NCI-H748 (cell line): ENCODE data around the gene HOXB9.

ENCODE experiments used
- DNase-seq: peaks from one replicate; lab custom pipeline; 2025; ENCODE audit not compliant: unreplicated experiment; lab: John Stamatoyannopoulos, UW

The HOXB9 gene

DNA sequence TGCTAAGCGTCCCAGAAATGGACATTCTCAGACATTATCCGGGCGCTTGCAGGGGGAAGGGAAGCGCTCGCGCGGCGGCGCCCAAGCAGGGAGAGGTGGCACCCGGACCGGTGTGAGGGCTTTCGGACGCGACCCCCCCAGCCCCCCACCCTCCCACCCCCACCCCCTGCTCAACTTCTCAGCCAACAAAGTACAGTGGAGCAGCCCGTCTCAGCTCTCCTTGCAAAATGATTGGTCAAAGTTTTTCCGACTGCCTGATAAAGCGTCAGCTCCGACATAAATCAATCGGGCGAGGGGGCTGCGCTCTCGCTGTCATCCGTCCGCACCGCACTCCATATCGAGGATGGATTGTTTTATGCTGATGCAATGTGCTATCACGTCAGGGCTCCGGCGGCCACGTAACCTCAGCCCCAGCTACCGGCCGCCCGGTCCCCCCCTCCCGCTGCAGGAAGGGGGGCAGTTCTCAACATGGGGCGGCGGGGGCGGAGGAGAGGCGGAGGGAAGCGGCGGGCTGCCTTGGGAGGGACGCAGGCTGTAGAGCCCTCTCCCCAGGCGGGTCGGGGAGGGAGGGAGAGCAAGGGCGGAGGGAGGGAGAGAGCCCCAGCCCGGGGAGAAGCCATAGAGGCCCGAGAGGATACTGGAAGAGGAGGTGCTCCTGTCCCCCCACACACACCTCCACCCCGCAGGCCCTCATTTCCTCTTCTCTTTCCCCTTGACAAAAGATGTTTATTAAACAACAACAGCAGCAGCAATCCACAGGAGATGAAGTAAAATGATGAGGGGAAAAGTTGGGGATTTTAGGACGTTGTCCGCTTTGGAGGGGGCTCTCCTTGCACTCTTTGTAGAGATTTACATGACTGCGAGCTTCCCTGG, at the start of gene HOXB9:
Gene HOXB9, minus strand, starts transcription at position 114 of the 873 bp plus-strand sequence. Its CDS starts 89 bp downstream, at position 25.
- peak; percentile 68 for DNase-seq

DNA sequence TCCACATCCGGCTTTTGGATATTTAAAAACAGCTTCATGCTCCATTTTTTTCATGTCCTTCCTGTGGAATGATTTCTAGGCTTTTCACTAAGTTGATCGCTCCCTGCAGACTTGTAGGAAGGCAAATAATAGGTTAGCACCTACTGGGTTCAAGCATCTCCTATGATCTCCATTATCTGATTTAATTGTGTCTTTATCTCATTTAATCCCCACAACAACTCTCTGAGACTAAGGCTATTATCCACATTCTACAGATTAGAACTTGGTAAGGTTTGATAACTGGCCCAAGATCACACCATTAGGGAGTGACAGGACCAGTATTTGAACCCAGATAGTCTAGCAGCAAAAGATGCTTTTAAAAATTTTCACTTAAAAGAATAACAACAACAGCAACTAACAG, 46.2 kb upstream of the HOXB9 start:
- DNase-seq, result no peak

DNA sequence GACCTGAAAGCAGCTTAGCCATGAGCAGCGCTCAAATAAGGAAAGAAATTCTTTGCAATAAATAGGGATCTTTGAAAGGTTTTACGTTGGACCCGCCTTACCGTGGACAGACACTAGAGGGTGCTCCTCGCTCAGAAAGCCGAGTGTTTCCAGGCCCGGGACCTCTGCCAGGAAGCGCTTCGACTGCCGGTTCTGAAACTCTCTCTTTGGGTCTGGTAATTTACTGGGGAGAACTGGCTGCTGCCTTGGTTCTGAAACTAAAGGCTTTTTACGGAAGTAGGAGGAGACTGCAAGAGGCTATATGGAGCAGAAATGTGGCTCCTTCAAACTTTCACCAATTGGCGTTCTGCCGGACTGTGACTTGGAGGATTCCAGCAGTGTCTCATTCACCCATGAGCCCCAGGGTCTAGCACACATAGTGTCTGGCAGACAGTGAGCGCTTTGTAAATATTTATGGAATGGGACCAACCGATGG, 45.6 kb upstream of the HOXB9 start:
- peak; percentile 55 for DNase-seq

DNA sequence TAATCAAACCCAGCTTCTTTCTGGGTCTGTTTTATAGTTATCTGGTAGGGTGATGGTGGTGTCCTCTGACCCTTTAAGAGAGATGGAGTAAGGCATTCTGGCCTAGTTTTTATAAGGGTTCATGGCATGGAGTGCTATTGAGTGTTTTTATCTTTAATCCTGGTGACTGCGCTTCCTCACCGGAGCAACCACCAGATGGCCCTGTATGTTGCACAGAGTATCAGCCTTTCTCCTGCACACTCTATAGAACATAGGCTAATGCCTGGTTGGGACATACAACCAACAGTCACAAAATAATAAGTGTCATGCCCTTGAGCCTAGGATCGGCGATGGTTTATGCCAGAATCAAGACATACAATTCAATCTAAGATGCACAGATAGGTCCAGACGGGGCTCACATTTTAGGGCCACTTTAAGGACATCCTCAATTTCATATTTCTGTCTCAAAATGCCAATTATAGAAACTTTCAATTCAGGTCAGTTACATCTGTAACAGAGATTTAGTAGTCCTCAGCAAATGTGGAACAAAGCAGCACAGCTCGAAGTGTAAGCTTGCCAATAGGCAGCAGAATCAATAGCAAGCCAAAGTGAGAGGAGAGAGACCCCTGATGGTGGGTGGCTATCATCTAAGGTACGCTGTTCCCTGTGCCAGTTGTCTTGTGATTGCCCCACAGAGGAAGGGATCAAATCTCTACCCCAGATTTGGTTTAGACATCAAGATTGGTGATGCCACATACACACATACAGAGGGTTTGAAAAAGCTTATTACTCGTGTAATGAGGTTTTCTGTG, 37.2 kb upstream of the HOXB9 start:
- no peak for DNase-seq

DNA sequence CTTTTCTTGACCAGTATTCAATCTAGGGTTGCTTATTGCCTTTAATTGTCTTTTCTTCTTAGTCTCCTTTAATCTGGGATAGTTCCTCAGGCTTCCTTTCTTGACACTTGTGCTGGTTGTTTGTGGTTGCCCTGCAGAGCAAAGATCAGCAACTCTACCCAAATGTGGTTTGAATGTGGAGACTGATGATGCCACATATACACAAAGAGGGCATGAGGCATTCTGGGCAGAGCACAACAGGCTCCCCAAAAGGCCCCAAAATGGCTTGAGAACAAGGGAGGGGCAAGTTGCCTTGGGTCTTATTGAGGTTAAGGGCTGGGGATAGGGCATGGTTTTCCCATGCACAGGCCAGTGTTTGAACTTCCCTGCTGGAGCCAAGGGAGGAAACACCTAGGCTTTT, 29.8 kb upstream of the HOXB9 start:
- no peak for DNase-seq

DNA sequence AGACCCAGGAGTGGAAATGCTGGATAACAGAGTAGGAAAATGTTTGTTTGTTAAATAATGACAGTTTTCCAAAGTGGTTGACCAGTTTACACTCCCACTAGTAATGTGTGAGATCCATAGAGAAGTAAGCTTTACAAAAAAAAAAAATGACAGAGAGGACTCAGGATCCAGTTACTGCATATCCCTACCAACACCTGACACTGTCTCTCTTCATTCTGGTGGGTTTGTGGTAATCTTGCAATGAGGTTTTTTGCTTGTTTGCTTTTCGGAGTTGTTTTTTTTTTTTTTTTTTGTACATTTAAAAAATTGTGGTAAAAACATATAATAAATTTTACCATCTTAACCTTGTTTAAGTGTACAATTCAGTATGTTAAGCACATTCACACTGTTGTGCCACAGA, 23.6 kb upstream of the HOXB9 start:
- DNase-seq, result no peak

DNA sequence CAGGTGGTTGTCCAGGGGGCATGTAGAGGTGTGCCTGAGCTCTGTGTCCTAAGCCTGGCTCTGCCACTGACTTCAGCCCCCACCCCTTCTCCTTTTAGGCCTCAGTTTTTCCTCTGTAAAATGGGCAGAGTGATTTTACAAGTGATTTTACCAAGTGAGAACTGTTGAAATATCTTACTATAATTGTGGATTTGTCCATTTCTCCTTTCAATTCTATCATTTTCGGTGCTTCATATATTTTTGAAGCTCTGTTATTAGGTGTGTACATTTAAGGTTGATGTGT, 21.7 kb upstream of the HOXB9 start:
- no peak for DNase-seq

DNA sequence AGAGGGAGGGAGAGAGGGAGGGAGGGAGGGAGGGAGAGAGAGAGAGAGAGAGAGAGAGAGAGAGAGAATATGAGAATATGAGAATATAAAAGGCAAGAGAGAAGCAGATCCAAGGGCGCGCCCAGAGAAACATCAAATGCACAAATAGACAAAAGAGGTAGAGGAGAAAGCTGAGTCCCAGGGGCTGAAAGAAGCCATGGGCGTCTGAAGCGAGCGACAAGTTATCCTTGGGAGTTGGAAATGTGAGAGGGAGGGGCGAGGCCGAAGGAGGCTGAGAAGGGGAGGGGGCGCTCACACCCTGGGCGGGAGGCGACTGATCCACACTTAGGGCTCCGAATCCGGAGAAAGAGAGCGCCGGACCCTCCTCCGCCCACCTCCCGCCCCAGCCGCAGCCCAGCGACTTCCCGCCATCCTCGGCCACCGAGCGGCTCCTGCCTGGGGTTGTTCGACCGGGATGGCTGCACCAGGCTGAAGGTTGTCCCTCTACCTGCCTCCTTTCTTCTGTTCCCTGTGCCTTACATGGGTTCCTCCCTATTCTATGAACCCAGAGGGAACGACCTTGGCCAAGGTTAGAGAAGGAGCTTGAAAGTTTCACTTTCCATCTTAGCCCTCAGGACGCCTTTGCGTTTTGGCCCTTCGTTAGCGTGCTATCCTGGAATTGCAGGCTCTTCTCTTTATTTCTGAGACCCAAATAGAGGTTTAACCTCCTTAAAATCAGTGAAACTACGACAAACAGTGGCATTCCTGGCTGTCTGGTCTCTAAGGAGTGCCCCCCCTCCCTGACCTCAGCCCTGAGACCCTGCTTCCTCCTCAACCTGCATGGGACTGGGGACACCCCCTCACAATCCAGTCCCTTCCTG, 21.2 kb upstream of the HOXB9 start:
- DNase-seq, result peak; percentile 60

DNA sequence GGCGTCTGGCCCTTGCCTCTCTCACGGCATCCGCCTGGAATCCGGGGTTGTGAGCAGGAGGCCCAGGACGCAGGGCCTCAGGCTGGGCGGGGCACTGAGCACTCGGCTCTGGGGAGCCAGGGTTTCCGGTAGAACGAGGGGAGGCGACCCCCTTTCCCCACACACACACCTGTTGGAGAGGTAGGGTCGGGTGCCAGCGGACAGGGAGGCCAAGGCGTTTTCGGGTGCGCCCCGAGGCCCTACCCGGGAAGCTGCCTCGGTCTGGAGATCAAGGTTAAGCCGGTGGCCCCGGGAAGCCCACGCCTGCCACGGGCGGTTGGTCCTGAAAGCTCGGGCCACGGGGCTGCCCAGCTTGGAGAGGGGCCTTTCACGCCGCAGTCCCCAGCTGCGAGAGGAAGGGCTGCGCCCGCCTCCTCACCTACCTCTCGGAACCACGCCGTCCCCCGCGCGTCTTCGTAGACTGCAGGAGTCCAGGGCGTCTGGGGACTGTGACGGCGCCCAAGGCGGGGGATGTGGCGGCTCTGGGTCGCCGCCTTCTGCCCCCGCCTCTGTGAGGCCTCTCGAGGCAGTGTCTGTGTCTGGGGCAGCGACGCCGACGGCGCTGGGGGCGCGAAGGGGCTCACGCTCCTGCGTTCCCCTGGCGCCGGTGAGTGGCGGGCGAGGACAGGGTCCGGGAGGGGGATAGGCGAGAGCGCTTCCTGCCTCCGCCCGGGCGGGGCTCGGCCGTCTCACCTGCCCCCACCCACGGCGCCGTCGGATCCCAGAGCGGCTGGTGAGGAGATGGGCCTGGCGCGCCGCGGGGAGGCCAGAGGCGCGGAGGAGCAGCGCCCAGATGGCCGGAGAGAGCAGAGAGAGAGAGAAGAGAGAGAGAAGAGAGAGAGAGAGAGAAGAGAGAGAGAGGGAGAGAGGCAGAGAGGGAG, 20.3 kb upstream of the HOXB9 start:
- peak; percentile 78 for DNase-seq

DNA sequence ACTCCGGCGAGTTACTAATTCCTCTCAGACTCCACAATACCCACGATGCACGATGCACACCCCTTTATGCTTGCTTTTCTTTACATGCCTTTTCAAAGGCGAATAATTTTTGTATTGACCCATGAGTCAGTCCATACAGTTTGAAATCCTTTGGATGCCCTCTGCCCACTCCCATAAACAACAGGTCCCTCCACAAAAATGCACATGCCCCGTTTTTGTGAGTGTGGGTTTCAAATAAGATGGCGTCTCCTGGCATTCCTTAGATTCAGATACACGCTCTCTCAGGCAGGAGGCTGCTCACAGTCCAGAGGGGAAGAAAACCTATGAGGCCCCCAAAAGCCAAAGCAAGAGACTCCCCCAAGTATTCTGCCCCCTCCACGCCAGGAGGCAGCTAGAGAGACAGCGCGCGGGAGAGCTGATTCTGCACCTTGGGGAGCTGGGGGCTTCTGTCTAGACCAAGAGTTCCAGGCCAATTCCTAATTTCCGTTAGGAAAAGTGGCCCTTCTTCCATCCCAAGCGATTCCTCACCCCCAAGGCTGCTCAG, 19.6 kb upstream of the HOXB9 start:
- DNase-seq, result no peak

DNA sequence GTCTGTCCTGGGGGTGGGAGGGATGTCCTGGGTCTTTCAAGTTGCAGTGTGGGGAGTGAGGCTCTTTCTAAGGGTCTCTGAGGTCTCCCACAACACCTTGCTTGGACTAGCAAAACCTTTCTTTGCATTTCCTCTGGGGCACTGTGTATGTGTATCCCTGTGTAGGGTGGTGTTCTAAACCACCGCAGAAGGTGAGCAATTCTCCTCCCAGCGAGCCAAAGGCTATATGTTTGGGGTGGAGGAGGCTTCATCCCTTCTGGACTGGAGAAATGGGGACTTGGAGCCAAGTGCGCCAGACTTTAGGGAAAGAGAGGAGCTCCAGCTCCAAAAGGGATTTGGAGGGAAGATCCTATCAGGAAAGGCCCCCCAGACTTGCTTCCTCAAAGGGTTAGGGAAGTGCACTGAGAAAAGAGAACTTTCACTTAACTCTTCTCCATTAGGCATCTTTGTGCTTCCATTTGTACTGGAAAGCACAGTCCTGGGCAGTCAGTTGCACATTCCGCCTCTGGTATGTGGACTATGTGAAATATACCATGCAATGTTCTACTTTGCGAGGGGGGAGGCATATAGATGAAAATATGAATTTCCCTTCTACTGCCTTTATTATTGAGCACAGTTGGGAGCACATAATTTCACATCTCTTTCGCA, 18.9 kb upstream of the HOXB9 start:
- DNase-seq, result no peak

DNA sequence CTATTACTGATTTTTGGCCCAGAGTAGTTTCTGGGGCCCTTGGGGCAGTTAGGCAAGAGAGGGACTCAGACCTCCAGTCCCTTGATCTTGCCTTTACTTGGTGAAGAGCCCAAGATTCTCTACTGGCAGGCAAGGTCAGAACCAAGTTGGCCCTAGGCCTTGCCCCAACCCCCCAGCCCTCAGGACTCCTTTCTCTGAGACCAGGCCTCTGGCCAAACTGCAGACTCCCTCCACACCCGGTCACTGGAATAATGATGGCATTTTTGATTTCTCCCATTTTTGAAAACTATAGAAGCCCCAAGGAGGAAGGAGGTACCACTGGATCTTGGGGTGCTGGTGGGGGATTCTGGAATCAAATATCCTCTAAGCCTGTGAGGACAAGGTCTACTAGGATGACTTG, 18.0 kb upstream of the HOXB9 start:
- no peak for DNase-seq

DNA sequence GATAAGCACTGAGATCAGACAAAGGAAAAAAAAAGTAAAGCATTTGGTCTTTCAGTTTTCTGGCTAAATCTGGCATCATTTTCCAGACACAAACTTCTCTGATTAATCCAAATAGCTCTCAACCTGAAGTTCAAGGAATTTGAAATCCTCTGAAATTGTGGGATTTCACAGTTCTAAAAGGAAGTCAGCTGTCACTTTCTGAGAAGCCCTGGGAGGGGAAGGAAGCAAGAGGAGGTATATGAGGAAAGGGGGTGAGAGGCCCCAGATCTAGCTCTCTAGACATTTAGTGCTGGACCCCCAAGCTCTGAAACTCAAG, 17.5 kb upstream of the HOXB9 start:
- DNase-seq, result no peak

DNA sequence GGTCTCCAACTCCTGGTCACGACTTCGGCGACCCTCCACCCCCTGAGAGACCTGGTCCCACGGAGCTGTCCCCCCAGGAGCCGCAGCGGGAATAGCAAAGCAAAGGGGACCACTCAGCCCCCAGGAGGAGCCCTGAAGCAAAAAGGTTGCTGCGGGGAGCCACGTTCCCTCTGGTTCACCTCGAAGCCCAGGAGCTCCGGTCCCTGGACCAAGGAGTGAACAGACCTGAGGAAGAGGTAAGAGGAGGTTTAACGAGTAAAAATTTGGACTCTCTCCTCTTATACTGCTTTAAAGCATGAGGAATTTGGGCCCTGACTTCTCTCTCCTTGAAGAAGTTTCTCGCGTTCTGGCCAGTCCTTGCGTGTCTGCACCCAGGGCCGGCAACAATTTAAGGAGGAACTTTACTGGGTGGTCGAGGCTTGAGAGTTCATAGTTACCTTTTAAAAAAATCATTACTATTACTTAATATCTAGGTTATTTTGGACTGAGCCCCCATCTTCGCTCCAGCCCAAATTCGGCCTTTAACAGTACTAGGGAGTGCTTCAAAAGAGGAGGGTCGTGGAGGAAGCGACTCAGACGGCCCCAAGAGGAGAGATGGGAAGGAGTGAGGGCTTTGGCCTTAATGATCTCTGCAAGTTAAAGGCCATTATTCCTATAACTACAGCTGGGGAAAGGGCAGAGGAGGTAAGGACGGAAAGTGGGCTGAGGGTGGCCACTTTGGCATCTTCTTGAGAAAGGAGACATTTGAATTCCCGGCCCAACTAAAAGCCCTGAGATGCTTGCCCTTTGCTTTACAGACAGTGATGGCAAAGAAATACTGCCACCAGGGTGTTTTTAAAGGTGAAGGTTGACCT, 16.9 kb upstream of the HOXB9 start:
- no peak for DNase-seq

DNA sequence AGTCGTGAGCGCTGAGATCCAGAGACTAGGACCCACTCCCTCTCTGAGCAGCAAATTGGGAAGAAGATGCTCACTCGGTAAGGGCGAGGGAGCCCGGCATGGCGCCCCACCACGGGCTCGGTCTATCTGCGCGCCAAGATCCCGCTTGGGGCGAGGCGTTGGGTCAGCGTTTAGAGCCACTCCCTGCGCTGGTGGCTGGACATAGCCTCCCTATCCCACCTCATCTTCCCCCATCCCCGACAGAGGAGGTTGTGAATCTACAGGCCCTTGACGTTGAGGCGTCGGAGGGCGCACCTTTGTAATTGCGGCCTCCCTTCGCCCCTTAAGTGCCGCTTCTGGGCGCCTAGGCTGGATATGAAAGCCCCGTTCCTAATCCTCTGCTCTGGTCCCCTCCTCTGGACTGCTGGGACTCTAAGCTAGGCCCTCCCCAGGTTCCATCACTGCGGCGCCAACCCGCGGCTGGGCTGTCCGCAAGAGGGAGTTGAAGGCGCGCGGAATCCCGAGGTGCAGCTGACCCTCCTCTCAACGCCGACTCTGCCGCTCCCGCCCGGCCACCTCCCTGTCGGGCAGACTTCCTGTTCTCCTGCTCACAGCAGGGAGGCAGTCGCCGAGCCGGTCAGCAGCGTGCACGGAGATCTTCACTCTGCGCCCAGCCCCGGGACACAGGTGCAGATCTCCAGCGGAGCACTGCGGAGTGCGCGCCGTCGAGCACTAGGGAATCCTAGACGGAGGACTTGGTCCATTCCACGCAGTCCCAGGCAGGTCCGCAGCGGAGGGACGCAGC, 16.1 kb upstream of the HOXB9 start:
- no peak for DNase-seq

DNA sequence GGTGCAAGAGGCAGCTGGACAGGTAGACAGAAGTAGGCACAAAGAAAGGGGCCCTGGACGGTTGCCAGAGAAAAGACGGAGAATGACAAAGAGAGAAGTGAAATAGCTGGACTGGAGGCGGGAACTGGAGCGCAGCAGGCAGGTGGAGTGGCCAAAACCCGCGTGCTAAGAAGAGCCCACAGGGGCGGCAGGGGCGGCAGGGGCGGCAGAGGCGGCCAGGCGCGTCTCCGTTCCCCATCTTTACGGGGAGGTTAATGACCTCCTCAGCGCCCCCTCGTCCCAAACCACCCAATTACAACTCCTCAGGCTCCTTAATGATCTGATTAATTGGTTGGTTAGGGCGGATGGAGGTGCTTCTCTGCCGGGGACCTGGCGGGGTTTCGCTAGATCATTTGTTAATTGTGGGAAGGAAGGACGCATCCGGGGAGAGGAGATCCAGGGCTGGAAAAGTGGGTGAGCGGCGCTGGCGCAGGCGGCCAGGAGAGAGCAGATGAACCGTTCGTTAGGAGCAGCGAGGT, 15.4 kb upstream of the HOXB9 start:
- DNase-seq, result no peak

DNA sequence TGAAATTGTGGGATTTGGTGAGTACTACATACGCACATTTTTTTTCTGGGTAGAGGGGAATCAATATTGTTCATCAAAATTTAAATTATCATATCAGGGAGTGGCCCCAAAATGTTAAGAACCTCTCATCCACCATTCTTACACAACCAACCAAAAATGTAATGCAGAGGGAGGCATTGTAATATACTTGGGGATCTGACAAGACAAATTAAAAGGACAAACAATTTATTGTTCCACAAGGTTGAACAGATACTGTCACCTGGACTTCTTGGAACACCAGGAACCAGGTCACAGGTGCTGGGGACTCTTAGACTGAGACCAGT, 14.7 kb upstream of the HOXB9 start:
- no peak for DNase-seq
